Fibroblast of lung (primary cell): ENCODE data around the gene NNT. TPM values are rescaled to one million over a fixed set of nuclear protein-coding genes. Genes with fewer than 3 reads are reported as not detected.
"Not testable (repeated sequence)": the region's sequence is repeated elsewhere in the genome, so short reads cannot be mapped to it uniquely, and the experiment has no call there.

Experiments used
- DNase-seq, 2 donors: peaks; one replicate each; pipeline versions ENCODE4 v3.0.0 to v3.0.0-alpha.2; 2010; ENCODE audit warnings: low read depth in 2 of 2
- H2AFZ ChIP-seq: 2 replicates; pipeline ENCODE4 v1.5.1; 2012; ENCODE audit warnings: low read length, control low read depth, inconsistent platforms
- H3K27ac ChIP-seq: 2 replicates; pipeline ENCODE4 v1.5.1; 2011; ENCODE audit warnings: low read length, control low read depth; ENCODE audit not compliant: insufficient read depth
- H3K27me3 ChIP-seq: 2 replicates; pipeline ENCODE4 v1.5.1; 2011; ENCODE audit warnings: mild to moderate bottlenecking, low read length; ENCODE audit not compliant: control insufficient read depth, insufficient read depth
- H3K36me3 ChIP-seq: 2 replicates; pipeline ENCODE4 v1.5.1; 2011; ENCODE audit warnings: low read length; ENCODE audit not compliant: control insufficient read depth, insufficient read depth
- H3K4me1 ChIP-seq: 2 replicates; pipeline ENCODE4 v1.5.1; 2011; ENCODE audit warnings: low read length; ENCODE audit not compliant: control insufficient read depth, insufficient read depth; ENCODE audit errors: extremely low read depth
- H3K4me2 ChIP-seq: 2 replicates; pipeline ENCODE4 v1.5.1; 2011; ENCODE audit warnings: low read length, control low read depth; ENCODE audit not compliant: insufficient read depth; ENCODE audit errors: extremely low read depth
- H3K4me3 ChIP-seq, 4 experiments: fragments of 200-600 bp in 1 of 4; sonication (generic) in 1 of 4; replicated peaks in 1 of 4; 2 replicates each; pipeline ENCODE4 v1.5.1; 2011 to 2016; ENCODE audit warnings: low read length in 4 of 4, low read depth in 3 of 4, mild to moderate bottlenecking in 3 of 4, control low read depth in 2 of 4, inconsistent platforms in 1 of 4, mixed read lengths in 1 of 4; ENCODE audit not compliant: insufficient read depth in 1 of 4; ENCODE audit errors: control extremely low read depth in 1 of 4
- H3K79me2 ChIP-seq: 2 replicates; pipeline ENCODE4 v1.5.1; 2012; ENCODE audit warnings: mild to moderate bottlenecking, low read length, inconsistent platforms; ENCODE audit not compliant: control insufficient read depth, insufficient read depth
- H3K9ac ChIP-seq: 2 replicates; pipeline ENCODE4 v1.5.1; 2011; ENCODE audit warnings: mild to moderate bottlenecking, low read length, control low read depth; ENCODE audit not compliant: insufficient read depth
- H3K9me3 ChIP-seq: 2 replicates; pipeline ENCODE4 v1.5.1; 2012; ENCODE audit warnings: low read depth, low read length; ENCODE audit not compliant: control insufficient read depth, insufficient read depth
- H4K20me1 ChIP-seq: 2 replicates; pipeline ENCODE4 v1.5.1; 2011; ENCODE audit warnings: low read length; ENCODE audit not compliant: control insufficient read depth, insufficient read depth; ENCODE audit errors: extremely low read depth
- CTCF ChIP-seq, 2 donors: IDR thresholded peaks in 1 of 2; conservative IDR thresholded peaks in 1 of 2; 1 replicate in 1 of 2; 2 replicates in 1 of 2; pipeline ENCODE4 v1.5.1; 2011 to 2012; ENCODE audit warnings: low read length in 2 of 2, control low read depth in 1 of 2, inconsistent platforms in 1 of 2, low read depth in 1 of 2, mild to moderate bottlenecking in 1 of 2
- EZH2 ChIP-seq: IDR thresholded peaks from 2 replicates; pipeline ENCODE4 v1.5.1; 2012; ENCODE audit warnings: low read length, control low read depth, mild to moderate bottlenecking; ENCODE audit errors: missing control alignments
- polyA plus RNA-seq, 2 donors: library from polyadenylated mRNA; depleted of rRNA in 1 of 2; stranded (reverse) in 1 of 2; unstranded in 1 of 2; fragments of >200 nt; gene quantifications; 2 replicates each; pipeline ENCODE4 v1.2.1, GENCODE V29; 2011 to 2012; ENCODE audit warnings: missing spikeins in 1 of 2
- total RNA-seq: library from RNA; depleted of rRNA; stranded (reverse); fragments of >200 nt; gene quantifications from 2 replicates; pipeline ENCODE4 v1.2.1, GENCODE V29; 2014

NNT gene
- total and polyA plus RNA-seq, 2 donors (not counting 1 experiment from before 2014, with no cell fraction given) = 65.7 to 115 TPM

- Histone ChIP-seq H3K79me2 (no peaks in the 10 kb centered on the region), H4K20me1 (no peaks in the 10 kb centered on the region), H2AFZ (no peak overlapping the region), H3K27ac (no peak overlapping the region), H3K9me3 (no peaks in the 10 kb centered on the region), H3K4me3 (no peak overlapping the region), H3K4me2 (no peak overlapping the region), H3K36me3 (no peaks in the 10 kb centered on the region), H3K4me1 (peaks cover 2% of the 10 kb centered on the region), H3K27me3 (no peaks in the 10 kb centered on the region), H3K9ac (no peak overlapping the region)
- no peak for DNase-seq
- no peak for TF ChIP-seq CTCF (conservative IDR thresholded peaks at IDR 0.05 in 1 of 2, IDR thresholded peaks at IDR 0.05 in 1 of 2; ENCODE audit: low read depth in 1 of 2, low read length in 2 of 2)
- TF ChIP-seq EZH2 = no peak
Measured at GRCh38 chr5:43702293-43702692, 99.3 kb downstream of the NNT start.

- no peak overlapping the region for H2AFZ ChIP-seq
- H3K27ac ChIP-seq = no peak overlapping the region
- H3K4me3 ChIP-seq = no peak overlapping the region
- H3K4me1 ChIP-seq = peaks cover 2% of the 10 kb centered on the region
- H3K4me2 ChIP-seq = no peak overlapping the region
- no peaks in the 10 kb centered on the region for H3K27me3 ChIP-seq
- DNase-seq = peak; percentile 45 to 66
- no peaks in the 10 kb centered on the region for H3K36me3 ChIP-seq
- H4K20me1 ChIP-seq = no peaks in the 10 kb centered on the region
- H3K9ac ChIP-seq = no peak overlapping the region
- no peak for TF ChIP-seq CTCF (conservative IDR thresholded peaks at IDR 0.05 in 1 of 2, IDR thresholded peaks at IDR 0.05 in 1 of 2; ENCODE audit: low read depth in 1 of 2, low read length in 2 of 2)
- no peak for TF ChIP-seq EZH2
- H3K9me3 ChIP-seq = no peaks in the 10 kb centered on the region
- H3K79me2 ChIP-seq = no peaks in the 10 kb centered on the region
Measured at GRCh38 chr5:43702815-43703214, 99.8 kb downstream of the NNT start.

- Histone ChIP-seq H3K36me3 (no peaks in the 10 kb centered on the region), H3K9ac (no peak overlapping the region), H3K4me2 (no peak overlapping the region), H3K27me3 (no peaks in the 10 kb centered on the region), H3K27ac (no peak overlapping the region), H3K79me2 (no peaks in the 10 kb centered on the region), H3K4me3 (no peak overlapping the region), H4K20me1 (no peaks in the 10 kb centered on the region), H2AFZ (no peak overlapping the region), H3K4me1 (peaks cover 2% of the 10 kb centered on the region), H3K9me3 (no peaks in the 10 kb centered on the region)
- TF ChIP-seq CTCF (conservative IDR thresholded peaks at IDR 0.05 in 1 of 2, IDR thresholded peaks at IDR 0.05 in 1 of 2; ENCODE audit: low read depth in 1 of 2, low read length in 2 of 2) (no peak), EZH2 (no peak)
- DNase-seq = no peak
Measured at GRCh38 chr5:43704243-43704642, 101.3 kb downstream of the NNT start.

GRCh38 chr5:43706576-43706975, 103.6 kb downstream of the NNT start:
- H3K4me3 ChIP-seq, H3K4me1 ChIP-seq, H3K4me2 ChIP-seq, H3K27me3 ChIP-seq, H3K27ac ChIP-seq, H3K79me2 ChIP-seq, H3K9ac ChIP-seq, DNase-seq, H4K20me1 ChIP-seq, H2AFZ ChIP-seq, H3K9me3 ChIP-seq, H3K36me3 ChIP-seq: not testable (repeated sequence)
